Measurements from ENCODE around the gene FXYD1.

Gene FXYD1

GRCh38 chr19:35124098-35125060 is 14.2 kb upstream of the FXYD1 start:
- no peak for TF ChIP-seq CTCF (IDR thresholded peaks at IDR 0.05)

- no peak for TF ChIP-seq CTCF (IDR thresholded peaks at IDR 0.05)
Measured at GRCh38 chr19:35125270-35125717, 13.3 kb upstream of the FXYD1 start.

GRCh38 chr19:35125749-35126623 is 12.6 kb upstream of the FXYD1 start:
- no peak for TF ChIP-seq CTCF (IDR thresholded peaks at IDR 0.05)

GRCh38 chr19:35126624-35126959 is 12.0 kb upstream of the FXYD1 start:
- TF ChIP-seq CTCF (IDR thresholded peaks at IDR 0.05), result no peak

DNA sequence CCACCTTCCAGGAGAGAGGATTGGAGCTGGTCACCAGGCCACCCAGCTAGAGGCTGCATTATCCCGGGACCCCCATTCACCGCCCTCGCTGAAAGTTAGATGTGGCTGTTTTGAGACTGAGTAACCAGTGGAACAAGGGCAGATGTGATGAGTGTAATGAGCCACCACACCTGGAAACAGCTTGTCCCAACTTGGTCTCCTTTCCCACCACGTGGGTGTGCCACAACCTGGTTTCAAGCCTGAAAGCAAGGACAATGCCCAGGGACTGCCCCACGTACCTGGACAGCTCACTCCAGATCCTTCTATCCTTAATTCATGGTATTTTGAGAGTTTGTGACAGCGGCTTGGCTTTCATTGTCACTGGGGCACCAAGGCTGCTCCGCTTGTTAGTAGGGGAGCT is 10.8 kb upstream of the FXYD1 start:
- TF ChIP-seq CTCF (IDR thresholded peaks at IDR 0.05), result no peak

DNA sequence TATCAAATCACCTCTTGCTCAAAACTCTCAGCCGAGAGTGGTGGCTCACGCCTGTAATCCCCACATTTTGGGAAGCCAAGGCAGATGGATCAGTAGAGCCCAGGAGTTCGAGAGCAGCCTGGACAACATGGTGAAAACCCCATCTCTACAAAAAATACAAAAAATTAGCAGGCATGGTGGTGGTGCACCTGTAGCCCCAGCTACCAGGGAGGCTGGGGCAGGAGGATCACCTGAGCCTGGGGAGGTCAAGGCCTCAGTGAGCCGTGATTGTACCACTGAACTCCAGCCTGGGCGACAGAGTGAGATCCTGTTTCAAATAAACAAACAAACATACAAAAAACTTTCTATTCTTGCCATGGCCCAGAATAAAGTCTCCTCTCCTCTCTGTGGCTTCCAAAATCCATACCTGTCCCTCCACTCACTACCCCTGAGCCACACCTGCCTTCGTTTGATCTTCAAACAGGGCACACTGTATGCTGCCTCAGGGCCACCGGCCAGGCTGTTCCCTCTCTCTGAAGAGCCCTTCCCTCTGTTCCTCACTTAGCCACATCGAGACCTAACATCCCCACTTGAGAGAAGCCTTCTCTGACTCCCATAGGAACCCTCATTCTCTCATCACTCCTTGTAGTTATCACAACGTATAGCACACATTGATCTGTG is 10.1 kb upstream of the FXYD1 start:
- TF ChIP-seq CTCF (IDR thresholded peaks at IDR 0.05), result no peak
